Medulla oblongata (tissue), 1 donor: ENCODE results near the gene TAS2R41.
"Not testable (repeated sequence)": the region's sequence is repeated elsewhere in the genome, so short reads cannot be mapped to it uniquely, and the experiment has no call there.

ENCODE experiments used
- DNase-seq: peaks from one replicate; pipeline ENCODE4 v3.0.0-alpha.2; 2015; ENCODE audit errors: extremely low spot score

Gene TAS2R41

GRCh38 chr7:143456992-143457793 is 20.5 kb upstream of the TAS2R41 start:
- DNase-seq, result no peak

GRCh38 chr7:143458263-143458662 is 19.4 kb upstream of the TAS2R41 start:
- DNase-seq, result no peak

GRCh38 chr7:143458681-143459080 is 19.0 kb upstream of the TAS2R41 start:
- no peak for DNase-seq

GRCh38 chr7:143459359-143459758 is 18.3 kb upstream of the TAS2R41 start:
- no peak for DNase-seq

- no peak for DNase-seq
These were observed 17.2 kb upstream of the TAS2R41 start for GRCh38 chr7:143460271-143460979.

GRCh38 chr7:143462045-143462444 is 15.6 kb upstream of the TAS2R41 start:
- DNase-seq, result no peak

GRCh38 chr7:143463556-143463955 is 14.1 kb upstream of the TAS2R41 start:
- DNase-seq, result peak; percentile 22

GRCh38 chr7:143463957-143464356 is 13.7 kb upstream of the TAS2R41 start:
- no peak for DNase-seq

- no peak for DNase-seq
These were observed 9.9 kb upstream of the TAS2R41 start for GRCh38 chr7:143467724-143468123.

GRCh38 chr7:143472071-143472689 is 5.5 kb upstream of the TAS2R41 start:
- DNase-seq, result not testable (repeated sequence)

- no peak for DNase-seq
These were observed 1.5 kb downstream of the TAS2R41 start for GRCh38 chr7:143479055-143479766.

- DNase-seq, result no peak
These were observed 2.8 kb downstream of the TAS2R41 start for GRCh38 chr7:143480501-143480900.

GRCh38 chr7:143484119-143484518 is 6.4 kb downstream of the TAS2R41 start:
- no peak for DNase-seq

GRCh38 chr7:143485094-143485493 is 7.4 kb downstream of the TAS2R41 start:
- no peak for DNase-seq

- no peak for DNase-seq
These were observed 7.8 kb downstream of the TAS2R41 start for GRCh38 chr7:143485500-143485899.

- DNase-seq, result not testable (repeated sequence)
These were observed 8.6 kb downstream of the TAS2R41 start for GRCh38 chr7:143486266-143486665.

- no peak for DNase-seq
These were observed 9.4 kb downstream of the TAS2R41 start for GRCh38 chr7:143487061-143487460.

GRCh38 chr7:143487566-143487965 is 9.9 kb downstream of the TAS2R41 start:
- peak; percentile 30 for DNase-seq

GRCh38 chr7:143490717-143491306 is 13.1 kb downstream of the TAS2R41 start:
- DNase-seq, result peak; percentile 5

- no peak for DNase-seq
These were observed 14.4 kb downstream of the TAS2R41 start for GRCh38 chr7:143492043-143492471.
